HG02798 (cell line): ENCODE data around the gene NINJ2.
"Not testable (repeated sequence)": the region's sequence is repeated elsewhere in the genome, so short reads cannot be mapped to it uniquely, and the experiment has no call there.

Source experiments
- ATAC-seq: cut with Tn5 transposase; IDR thresholded peaks from one replicate; pipeline ENCODE4 v1.9.1; 2021; ENCODE audit warnings: mild to moderate bottlenecking; ENCODE audit not compliant: unreplicated experiment, poor library complexity

NINJ2 gene

DNA sequence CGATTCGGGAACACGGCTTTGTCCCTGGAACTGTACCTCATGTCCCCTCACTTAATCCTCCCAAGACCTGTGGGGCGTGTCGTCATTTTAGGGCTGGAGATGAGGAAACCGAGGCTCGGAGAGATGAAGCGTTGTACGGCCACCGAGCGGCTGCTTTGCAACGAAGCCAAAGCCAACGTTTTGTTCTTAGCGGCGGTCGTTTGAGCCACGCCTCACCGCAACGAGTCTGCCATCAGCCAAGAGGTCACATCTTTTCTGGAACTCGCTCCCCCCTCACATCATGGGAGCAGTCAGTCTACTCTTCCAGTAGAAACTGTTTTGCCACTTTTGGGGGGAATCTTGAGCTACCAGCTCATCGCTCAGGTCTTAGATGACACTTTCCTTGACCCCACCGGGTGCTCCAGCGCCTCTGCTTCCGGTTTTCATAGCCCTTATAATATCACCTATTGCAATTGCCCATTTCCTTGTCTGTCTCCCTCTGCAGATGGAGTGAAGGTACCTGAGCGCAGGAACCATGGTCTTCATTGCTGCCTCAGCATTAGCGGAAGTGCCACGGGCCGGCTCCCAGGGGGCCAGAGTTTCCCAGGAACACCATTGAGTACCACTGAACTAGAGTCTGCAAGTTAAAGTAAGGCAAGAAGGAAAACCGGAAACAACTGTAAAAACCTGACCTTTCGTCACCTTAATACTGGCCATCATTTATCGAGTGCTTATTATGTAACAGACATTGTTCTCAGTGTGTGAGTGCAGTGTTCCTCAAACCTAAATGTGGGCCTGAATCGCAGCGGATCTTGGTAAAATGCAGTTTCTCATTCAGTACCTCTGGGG, 19.6 kb downstream of the NINJ2 start:
- peak; percentile 5 for ATAC-seq

DNA sequence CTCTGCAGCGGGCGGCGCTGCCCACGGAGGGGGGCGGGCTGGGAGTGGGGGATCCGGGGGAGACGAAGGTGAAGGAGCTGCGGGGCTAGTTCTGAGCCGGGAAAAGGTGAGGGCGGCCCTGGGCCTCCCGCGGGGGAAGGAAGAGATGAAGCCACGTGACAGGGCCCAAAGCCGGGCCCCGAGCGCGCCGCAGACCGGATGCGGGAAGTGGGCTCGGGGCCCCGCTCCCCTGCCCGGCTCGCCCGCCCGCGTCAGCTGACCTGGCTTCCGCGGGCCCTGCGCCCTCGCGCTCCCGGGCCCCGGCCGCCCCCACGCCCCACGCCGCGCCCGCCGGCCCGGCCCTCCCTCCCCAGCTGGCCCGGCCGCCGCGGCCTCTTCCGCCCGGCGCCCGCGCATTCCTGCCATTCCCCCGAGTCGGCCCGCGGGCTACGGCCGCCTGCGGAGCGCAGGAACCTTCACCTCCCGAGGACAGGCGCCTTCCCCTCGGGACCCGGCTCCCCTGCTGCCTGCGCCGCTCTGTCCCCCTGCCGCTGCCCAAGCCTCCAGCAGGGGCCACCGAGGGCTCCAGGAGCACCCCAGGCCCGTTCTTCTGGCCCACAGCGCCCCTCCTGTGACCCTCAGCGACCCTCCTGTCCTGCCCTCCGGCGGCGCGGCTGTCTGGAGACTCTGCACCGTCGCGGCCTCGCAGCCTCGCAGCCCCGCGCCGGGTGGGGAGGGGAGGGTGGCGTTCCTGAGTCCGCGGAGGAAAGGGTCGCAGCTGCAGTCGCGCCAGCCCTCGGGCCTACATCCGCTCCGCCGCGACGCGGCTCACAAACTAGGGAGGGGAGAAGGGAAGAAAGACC, 20.4 kb downstream of the NINJ2 start:
- ATAC-seq = peak; percentile 76

DNA sequence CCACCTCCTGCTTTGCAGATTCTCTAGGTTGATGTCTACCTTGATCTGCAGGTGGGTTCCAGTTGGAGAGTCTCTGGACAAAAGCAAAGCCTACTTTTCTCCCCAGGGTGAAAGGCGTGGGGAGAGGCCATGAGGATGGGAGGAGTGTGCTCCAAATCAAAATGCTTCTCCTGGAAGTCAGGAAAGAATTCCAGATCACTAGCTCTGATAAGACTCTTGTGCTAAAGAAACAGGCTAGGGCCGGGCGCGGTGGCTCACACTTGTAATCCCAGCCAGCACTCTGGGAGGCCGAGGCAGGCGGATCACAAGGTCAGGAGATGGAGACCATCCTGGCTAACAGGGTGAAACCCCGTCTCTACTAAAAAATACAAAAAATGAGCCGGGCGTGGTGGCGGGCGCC, 21.9 kb downstream of the NINJ2 start:
- not testable (repeated sequence) for ATAC-seq

DNA sequence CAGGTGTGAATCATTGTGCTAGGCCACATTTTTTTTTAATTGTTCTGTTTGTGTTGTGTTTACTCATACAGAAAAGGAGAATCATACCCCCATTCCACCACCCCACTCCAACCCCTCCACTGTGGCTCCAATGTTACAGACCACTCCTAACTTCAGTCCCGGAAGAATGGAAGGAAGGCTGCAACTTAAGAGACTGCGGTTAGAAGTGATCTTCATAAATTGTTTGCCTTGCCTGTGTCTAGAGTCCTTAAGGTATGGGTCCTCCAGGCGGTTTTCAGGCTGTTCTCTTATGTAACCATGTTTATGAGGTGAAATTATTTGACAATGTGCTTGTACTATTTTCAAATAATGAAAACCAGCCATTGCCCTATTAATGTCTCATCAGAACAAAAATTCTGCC, 22.5 kb downstream of the NINJ2 start:
- no peak for ATAC-seq

DNA sequence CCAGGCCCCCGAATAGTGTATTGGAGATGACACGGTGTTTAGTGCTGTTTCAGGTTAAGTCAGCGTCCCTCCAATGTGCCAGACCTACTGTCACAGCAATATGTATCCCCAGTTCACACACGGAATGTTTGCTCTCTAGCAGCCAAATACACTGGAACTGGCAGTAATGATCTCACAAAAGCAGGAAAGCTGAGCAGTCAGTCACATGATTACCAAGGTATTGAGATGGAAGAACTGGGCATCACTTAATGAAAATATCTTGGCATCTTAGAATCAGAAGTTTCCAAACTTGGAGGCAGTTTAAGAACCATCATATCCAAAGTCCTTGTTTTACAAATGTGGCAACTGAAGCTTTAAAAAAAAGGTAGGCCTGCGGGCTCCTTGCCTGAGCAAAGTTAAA, 23.3 kb downstream of the NINJ2 start:
- no peak for ATAC-seq

DNA sequence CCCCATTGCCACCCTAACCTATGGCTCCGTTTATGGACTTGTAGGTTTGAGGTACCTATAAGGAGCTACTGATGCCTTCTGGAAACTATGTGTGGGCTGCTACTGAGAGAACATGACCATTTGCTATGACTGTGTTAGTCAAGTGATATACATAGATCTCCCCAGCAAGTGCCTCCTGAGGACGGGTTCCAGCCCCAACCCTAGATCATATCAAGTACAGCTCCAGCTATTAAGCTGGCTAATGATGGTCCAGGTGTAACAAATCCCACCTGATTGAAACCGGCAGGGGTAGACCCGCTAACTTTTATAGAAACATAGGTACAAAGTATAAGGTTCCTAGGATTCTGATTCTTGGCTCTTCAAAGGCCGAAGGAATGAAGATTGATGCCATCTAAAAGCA, 23.7 kb downstream of the NINJ2 start:
- no peak for ATAC-seq

DNA sequence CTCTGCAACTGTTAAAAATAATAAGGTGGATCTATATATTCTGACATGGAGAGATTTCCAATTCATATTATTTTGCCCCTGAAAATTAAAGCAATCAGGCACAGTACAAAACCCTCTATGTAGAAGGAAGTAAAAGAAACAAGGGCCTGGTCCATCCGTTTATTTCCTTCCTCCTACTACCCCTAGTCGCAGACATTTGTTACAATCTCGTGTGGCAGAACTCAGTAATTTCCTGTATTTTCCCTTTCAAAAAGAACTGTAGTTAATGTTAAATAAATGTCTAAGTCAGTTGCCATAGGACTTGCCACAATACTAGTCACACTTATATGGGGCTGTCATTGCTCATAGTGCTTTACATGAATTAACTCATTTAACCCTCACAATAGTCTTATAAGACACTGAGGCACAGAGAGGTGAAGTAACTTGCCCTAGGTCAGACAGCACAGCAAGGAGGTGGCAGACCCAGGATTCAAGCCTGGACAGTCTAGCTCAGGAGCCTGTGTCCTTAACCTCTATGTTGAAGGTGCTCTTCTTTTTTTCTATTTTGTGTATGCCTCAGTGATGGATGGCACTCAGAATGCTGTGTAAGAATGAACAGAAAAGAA, 24.2 kb downstream of the NINJ2 start:
- ATAC-seq = no peak

DNA sequence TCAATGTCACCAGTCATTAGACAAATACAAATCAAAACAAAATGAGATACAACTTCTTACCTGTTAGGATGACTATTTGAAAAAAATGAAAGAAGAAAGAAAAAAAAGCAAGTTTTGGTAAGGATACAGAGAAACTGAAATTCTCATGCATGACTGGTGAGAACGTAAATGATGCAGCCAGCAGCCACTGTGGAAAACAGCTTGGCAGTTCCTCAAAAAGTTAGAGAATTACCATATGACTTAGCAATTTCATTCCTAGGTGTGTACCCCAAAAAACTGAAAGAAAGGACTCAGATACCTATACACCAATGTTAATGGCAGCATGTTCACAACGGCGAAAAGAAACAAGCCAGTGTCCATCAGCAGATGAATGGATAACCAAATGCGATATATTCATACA, 26.6 kb downstream of the NINJ2 start:
- ATAC-seq = no peak

DNA sequence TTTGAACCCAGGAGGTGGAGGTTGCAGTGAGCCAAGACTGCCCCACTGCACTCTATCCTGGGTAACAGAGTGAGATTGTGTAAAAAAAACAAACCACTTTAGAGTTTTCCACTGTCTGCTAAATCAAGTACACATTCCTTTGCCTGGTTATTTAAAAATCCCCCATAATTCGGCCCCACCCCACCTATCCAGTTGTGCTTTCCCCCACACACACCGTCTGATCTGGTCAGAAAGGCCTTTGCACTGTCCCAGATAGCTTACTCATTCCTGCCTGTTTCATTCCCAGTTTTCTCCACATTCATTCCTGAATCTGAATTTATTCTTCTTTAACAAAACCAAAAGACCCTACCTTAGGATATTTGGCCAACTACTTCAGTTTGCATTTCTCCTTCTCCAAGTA, 29.5 kb downstream of the NINJ2 start:
- ATAC-seq = no peak

DNA sequence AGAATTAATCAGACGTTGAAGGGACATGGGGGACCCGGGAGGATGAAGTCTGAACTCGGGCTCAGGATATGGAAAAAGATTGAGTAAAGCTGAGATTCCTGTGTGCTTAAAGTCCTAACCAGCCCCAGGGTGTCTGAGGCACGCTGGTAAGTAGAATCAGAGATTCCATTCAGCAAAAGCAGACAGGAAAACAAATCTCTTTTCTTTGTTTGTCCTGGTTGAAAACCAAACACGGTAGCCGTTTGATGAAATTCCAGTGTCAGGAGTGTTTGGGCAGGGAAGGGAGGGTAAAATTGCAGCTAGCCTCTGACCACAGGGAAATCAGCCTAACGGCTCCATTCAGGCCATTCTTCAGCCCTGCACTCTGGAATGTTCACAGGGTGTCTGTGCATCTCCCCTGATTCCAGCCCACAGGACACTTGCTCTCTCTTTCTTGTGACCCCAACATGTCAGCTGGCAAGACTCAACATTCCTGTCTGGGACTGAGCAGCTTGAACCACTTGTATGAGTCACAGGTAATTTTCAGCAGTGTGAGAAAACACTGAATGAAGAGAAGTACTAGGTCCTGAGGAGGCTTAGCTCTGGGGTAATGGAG, 31.0 kb downstream of the NINJ2 start:
- ATAC-seq = no peak

DNA sequence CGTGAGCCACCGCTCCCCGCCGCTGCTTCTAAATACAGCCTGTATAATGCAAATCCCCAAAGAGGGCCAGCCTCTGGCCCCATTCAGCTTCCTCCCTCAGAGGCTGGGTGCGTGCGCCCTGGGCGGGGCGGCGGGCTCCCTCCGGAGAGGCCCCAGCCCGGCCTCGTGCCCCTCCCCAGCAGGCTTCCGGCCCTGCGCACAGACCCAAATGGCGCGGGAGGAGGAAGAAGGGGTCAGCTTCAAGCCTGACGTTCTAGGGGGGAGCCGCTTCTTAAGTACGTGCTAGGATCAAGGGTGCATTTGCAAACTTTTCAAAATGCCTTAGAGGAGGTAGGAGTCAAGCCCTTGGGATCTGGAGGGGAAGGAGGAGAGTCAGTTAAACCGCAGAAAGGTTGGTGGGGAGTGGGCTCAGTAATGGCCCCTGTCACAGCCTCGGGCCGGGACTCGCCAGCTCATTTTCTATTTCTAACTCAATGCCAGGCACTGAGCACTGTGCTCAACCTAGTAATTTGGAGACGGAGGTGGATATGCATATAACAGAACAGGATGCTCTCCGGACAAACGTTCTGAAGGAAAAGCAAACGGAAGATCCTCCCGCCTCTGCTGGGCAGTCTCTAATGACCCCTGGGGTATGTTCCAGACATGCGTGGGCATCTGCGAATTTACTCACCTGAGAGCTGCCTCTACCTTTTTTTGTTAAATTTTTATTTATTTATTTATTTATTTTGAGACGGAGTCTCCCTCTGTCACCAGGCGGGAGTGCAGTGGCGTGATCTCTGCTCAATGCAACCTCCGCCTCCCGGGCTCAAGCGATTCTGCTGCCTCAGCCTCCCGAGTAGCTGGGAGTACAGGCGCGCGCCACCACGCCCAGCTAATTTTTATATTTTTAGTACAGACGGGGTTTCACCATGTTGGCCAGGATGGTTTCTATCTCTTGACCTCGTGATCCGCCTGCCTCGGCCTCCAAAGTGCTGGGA, 32.3 kb downstream of the NINJ2 start:
- ATAC-seq = peak; percentile 97

DNA sequence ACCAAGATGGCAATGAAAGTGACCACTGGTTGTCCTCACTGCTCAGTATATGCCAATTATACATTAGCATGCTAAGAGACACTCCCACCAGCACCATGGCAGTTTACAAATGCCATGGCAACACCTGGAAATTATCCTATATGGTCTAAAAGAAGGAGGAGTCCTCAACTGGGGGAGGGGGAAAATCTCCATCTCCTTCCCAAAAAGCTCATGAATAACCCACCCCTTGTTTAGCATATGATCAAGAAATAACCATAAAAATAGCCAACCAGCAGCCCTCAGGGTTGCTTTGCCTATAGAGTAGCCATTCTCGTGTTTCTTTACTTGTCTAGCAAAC, 34.5 kb downstream of the NINJ2 start:
- not testable (repeated sequence) for ATAC-seq

DNA sequence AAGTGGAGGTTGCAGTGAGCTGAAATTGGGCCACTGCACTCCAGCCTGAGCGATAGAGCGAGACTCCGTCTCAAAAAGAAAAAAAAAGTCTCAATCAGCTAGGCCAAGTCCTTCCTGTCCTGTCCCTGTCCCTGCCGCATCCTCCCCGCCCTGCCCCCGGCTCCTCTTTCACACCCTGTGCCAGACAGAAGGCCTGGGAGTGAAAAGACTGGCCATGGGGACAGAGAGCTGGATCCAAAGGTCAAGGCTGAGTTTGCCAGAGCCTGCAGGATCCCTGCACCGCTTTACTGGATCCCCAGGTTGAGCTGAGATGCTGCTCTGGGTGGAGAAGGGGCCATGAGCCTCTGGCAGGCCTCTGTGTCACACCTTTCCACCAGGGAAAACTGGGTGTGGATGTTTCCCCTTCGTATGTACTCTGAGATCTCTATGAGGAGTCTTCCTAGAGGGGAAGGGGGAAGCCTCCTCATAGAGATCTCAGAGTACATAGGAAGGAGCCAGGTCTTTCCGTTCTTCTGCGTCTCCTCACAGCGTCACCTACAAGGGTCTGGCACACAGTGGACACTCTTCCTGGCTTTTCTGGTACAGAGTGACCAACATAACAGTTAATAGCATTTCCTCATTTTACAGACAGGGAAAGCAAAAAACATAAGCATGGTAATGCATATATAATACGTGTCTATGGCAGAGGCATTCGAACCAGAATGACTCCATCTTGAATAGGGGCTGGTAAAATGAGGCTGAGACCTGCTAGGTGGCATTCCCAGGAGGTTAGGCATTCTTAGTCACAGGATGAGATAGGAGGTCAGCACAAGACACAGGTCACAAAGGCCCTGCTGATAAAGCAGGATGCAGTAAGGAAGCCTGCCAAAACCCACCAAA, 35.1 kb downstream of the NINJ2 start:
- ATAC-seq = no peak

DNA sequence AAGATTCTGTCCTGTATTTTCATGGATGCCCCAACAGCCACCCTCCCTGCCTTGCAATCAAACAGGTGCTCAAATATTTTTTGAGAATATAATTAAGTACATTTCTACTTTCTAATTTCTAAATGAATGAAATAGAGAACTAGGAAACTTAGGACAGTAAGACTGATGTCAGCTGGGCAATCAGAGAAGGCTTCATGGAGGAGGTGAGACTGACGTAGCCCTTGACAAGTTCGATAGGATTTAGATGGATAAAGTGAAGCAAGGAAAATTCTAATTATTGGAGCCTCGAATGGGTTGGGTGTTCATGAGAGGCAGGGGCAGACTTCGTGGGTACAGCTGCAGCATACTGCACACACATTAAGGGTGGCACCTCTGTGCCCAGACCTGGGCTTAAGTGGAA, 36.0 kb downstream of the NINJ2 start:
- no peak for ATAC-seq

DNA sequence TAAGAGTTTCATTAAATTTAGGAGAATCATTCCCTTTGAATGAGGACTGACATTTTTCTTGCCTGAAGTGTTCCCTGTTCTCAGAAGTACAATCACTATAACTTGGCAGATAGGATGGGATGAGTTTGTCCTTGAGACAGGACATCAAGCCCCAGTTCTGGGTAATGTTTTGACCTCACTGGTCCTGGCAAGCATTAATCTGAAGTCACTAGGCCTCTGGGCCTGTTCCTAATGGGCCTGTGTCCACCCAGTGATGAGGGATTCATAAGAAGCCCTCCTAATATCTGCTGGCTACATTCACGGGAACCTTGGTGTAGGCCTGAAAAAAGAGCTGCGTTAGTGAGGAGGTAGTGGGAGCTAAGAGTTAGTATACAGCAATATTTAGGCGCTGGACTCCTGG, 37.2 kb downstream of the NINJ2 start:
- no peak for ATAC-seq

DNA sequence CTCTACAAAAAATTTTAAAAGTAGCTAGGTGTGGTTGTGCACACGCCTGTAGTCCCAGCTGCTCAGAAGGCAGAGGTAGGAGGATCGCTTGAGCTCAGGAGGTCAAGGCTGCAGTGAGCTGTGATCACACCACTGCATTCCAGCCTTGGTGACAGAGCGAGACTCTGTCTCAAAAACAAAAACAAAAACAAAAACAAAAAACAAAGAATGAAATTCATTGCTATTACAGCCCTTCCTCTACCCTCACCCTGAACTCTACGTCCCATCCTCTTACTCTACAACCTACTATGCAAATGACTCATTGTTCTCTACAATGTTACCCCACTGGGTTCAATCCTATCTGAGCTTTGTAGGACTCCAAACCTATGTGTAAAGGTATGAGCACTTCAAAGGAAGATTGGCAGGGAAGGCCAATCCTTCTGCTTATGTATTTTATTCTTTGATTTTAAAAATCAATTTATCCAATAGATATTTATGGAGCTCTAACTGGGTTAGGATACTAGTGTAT, 39.3 kb downstream of the NINJ2 start:
- no peak for ATAC-seq

DNA sequence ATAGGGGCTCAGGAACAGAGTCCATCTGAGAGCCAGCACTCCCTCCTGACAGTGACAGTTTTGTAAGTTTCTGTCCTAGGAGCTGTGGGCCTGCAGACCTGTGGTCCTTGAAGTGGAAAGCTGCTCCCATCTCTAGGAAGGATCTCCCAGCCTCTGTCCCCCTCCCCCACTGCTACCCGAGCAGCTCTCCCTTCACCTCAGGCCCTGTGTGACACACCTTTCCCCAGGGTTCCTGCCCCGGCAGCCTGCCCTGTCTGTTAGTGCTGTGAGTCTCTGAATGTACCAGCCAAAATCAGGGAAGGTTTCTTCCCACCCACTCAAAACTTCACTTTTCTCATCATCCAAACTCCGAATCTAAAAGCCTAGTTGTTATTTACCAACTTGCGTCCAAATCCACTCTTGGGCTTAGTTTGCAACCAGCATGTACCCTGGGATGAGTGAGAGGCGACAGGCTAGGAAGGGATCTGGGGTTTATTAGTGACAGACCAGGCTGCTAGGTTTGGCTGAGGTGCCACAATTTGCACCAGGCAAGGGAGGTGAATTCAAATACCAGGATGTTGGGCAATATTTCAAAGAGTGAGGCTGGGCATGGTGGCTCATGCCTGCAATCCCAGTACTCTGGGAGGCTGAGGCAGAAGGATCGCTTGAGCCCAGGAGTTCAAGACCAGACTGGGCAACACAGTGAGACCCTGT, 39.9 kb downstream of the NINJ2 start:
- no peak for ATAC-seq

DNA sequence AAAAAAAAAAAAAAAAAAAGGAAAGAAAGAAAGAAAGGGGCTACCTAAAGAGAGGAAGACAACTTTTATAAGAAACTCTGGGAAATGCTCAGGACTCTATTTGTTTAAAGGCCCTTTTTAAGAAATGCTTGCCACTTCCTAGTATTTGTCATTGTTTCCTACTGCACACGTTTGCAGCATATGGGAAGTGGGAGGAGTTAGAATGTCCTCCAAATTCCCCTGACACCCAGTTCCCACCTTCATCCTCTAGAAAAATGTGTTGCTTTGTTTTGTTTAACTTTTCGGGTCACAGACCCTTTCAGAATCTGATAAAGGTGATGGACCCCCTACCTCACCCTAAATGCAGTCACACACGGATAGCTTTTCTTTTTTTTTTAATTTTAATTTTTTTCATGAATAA, 40.8 kb downstream of the NINJ2 start:
- no peak for ATAC-seq
